NCI-H510A treated with DMSO at 0.1 percent for 48 hours (cell line): ENCODE data around the gene TCTN2.

ENCODE experiments used
- DNase-seq: peaks from one replicate; lab custom pipeline; 2025; lab: John Stamatoyannopoulos, UW

The TCTN2 gene

DNA sequence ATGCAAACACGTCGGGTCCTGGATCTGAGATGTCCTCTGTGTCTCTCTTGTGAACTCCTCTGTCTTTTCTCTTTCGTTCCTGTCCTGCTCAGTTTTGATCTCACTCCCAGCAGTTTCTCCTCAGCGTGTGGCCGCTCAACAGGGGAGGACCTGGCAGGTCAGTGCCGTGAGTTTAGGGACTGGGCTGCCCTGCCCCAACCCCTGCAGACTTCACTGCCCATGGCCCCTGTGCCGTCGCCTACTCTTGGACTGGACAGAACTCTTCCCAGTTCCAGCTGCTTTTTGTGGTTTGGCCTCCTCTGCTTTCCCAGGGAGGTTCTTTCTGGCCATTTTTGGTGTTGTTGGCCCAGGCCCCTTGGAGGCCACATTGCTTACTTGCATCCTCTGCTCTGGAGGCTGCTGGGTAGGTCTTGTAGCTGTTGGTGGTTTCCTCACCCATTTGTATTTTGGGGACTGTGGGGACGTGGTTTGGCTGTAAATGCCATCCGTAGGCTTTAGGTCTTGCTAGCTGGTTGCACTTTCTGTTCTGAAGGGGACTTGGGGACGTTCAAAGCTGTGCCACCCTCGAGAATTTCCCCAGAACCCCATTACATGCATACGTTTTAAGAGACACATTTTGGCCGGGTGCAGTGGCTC is 71.1 kb downstream of the TCTN2 start:
- DNase-seq: no peak

DNA sequence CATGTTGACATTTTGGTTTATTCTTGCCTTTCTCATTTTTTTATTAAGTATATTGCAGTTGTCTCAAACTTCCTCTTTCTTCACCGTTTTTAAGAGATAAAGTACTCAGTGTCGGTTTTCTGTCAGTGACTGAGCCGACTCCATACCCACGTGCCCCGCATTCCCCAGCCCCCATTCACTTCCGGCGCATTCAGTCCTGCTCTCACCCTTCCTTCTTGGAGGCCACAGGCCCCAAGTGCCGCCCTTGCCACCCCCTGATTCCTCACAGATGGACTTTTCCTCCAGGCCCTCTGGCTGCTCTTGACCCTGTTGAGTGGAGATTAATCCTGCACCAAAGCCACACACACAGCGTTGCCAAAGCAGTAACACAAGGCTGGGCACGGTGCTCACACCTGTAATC is 72.1 kb downstream of the TCTN2 start:
- no peak for DNase-seq

DNA sequence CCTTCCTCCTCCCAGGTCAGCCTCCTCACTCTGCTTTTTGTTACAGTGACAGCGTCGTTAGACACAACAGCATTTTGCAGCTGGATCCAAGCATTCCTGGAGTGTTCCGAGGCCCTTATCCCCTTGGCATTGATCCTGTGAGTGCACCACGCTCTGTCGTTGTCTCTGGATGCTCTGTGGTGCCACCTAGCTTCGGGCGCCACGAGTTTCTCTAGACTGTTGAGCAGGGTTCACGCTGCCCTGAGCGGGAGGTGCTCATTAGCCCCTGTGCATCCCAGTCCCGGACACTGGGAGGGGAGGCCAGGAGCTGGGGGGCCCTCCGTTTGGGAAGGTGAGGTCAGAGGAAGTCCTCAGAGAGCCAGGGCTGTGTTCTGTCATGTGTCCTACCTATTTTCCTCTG is 73.9 kb downstream of the TCTN2 start:
- DNase-seq: no peak

DNA sequence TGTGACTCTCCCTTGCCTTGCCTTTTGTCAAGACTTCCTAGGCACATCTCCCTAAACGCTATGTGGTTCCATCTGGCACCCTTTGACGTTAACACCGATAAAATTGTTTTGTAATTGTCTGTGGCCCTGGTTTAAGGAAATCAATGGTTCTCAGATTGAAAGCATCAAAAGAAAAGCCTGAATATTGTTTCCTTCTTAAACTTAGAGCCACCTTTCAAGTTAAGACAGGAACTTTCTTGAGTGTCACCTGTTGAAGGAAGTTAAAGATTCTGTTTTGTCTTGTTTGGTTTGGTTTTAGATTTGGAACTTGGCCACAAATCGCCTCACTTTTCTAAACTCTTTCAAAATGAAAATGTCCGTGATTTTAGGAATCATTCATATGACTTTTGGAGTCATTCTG is 76.4 kb downstream of the TCTN2 start:
- DNase-seq: no peak

DNA sequence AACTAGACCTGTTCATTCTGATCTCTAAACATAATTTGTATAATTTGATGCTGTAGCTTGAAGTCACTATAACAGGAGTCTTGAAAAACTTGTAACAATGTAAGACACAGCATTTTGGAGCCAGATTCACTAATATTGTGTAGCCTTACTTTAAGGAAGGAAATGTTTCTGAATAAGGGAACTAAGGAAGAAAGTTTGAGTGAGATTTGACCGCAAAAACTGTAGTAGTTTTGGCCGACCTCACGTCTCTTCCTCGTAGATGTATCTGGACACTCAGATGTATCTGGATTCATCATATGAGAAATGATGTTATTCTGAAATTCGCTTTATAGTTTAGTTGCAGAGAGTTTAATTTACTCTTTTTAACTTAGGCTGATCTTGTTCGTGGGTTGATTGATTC is 77.2 kb downstream of the TCTN2 start:
- DNase-seq: no peak

DNA sequence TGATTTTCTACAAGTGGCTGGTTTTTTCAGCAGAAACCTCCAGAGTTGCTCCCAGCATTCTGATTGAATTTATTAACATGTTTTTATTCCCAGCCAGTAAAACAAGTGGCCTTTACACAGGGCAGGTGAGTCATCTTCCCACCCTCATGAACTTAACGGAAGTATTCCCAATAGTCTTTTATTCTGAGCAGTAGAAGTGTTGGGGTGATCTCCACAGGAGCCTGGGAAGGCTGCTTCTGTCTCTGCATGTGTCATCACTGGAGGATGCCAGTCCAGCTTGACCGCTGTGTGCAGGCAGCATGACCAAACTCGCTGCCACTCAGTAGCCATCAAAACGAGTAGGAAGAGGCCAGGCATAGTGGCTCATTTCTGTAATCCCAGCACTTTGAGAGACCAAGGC is 77.7 kb downstream of the TCTN2 start:
- no peak for DNase-seq

DNA sequence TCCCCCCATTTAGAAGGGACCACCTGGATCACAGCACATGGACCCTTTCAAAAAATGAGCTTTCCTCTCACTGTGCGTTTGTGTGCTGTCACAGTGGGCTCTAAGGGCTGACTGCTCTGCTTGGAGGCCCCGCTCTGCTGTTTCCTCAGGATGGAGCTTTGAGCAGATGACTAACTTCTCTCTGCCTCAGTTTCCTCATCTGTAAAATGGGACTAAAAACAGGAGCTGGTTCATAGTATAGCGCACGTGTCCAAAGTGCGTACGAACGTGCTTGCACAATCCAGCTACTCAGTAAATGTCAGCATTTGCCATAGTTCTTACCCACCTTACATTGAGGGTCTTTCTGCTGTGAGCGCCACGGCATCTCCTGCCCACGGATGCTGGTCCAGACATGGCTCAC is 78.4 kb downstream of the TCTN2 start:
- DNase-seq: no peak

DNA sequence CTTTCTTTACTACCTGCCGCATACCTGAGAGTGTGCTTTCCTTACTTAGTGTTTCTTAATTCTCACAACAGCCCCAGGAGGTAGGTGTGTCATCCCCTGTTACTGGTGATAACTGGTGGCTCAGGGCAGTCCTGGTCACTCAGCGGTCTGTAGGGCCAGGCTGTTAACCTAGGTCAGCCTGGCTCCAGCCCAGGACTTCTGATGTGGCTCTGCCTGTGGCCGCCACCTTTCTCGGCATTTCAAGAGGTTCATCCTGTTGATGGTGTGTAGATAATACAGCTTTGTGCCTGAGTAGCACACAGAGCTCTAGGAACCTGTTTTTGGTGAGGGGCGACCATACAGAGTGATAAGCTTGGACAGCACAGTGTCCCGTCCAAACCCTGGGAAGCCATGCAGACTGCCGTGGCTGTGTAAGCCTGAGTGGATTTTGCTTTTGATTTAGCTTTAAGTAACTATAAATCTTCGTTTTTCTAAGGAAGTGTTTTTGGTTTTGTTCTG is 79.3 kb downstream of the TCTN2 start:
- DNase-seq: no peak

DNA sequence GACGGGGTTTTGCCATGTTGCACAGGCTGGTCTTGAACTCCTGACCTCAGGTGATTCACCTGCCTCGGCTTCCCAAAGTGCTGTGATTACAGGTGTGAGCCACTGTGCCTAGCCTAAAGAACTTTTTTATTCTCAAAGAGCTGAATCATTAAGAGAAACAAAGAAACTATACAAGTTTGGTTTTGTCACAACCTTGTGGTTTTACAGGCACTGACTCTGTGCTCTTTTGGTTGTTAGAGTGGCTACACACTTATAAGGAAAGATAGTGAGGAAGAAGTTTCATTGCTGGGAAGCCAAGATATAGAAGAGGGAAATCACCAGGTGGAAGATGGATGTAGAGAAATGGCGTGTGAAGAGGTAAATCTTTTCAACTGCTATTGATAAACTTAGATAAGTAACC is 81.1 kb downstream of the TCTN2 start:
- DNase-seq: no peak

DNA sequence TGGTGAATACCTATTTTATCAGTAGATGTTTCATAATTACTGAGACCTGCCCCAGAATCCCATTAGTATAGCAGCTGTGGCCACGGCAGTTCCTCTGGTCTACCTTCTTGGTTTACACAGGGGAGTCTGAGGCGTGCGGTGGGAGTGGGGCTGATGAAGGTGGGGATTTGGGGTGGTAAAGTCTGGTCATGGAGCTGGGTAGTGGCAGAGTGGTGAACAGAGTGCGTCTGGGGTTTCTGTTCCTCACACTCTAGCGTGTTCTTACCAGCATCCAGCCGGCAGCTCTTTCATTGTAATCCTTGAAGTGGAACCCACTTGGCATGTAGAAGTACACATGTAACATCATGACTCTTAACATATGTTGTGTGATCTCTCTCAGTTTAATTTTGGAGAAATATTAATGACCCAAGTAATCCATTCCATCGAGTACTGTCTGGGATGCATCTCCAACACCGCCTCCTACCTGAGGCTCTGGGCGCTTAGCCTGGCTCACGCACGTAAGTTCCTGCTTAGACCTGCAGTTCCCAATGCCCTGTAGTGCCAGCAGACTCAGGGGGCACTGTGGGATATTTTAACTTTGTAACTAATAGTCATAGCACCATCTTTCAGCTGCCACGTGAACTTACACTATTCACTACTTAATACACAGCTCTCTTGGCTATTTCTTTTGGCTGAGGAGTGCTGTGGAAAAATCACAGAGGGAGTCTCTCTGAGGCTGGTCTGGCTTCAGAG is 83.3 kb downstream of the TCTN2 start:
- DNase-seq: no peak

DNA sequence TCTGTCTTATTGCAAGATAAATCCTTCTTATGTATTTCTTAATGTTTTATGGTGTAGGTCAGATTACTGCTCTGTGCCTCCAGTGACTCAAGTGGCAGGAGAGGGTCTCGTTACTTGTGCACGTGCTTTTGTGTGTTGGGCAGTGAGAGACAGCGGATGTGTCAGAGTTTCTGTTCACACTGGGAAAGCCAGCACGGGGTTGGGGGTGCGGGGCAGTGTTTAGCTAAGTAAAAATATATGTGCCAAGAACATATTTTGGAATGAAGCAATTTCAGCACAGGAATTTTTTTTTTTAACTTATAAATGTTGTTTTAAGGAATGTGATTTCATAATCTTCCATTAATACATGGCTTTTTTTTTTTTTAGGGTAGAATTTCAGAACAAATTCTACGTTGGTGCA is 86.6 kb downstream of the TCTN2 start:
- DNase-seq: no peak
